Upper lobe of right lung (tissue), 1 donor: ENCODE data around the gene EPHA3. TPM values are rescaled to one million over a fixed set of nuclear protein-coding genes. Genes with fewer than 3 reads are reported as not detected.

ENCODE experiments used
- ATAC-seq: fragments of 200-7000 bp; cut with Tn5 transposase; one replicate; pipeline ENCODE4 v1.9.1; 2020; ENCODE audit warnings: mild to moderate bottlenecking, moderate library complexity
- DNase-seq: peaks from one replicate; pipeline ENCODE4 v3.0.0-alpha.2; 2020
- H3K27ac ChIP-seq: fragments of 200-600 bp; one replicate; pipeline ENCODE4 v1.8.0; 2022
- H3K27me3 ChIP-seq: fragments of 200-600 bp; one replicate; pipeline ENCODE4 v1.8.0; 2022; ENCODE audit warnings: mild to moderate bottlenecking
- H3K36me3 ChIP-seq: fragments of 200-600 bp; one replicate; pipeline ENCODE4 v1.8.0; 2022
- H3K4me1 ChIP-seq: fragments of 200-600 bp; one replicate; pipeline ENCODE4 v1.8.0; 2022
- H3K4me3 ChIP-seq: fragments of 200-600 bp; one replicate; pipeline ENCODE4 v1.8.0; 2022; ENCODE audit warnings: mild to moderate bottlenecking
- H3K9me3 ChIP-seq: fragments of 200-600 bp; one replicate; pipeline ENCODE4 v1.8.0; 2022
- intact Hi-C: fragments of 100-400 bp; cut with DNase I; formaldehyde crosslinking; loops from one replicate; pipeline ENCODE4 v1.11.0; 2022
- total RNA-seq: library from RNA; stranded (reverse); fragmentation: NEBNext Ultra II Directional; extraction: Animal tissue kit (Norgen Biotek cat#: 25700); gene quantifications from one replicate; pipeline ENCODE4 v1.2.1, GENCODE V29; 2021
- TF ChIP-seq, protein P1 (sequence below): fragments of 200-600 bp; IDR thresholded peaks from one replicate; pipeline ENCODE4 v1.8.0; 2022; ENCODE audit warnings: antibody characterized with exemption
- donor health status: DM: no; HTN: yes; CAD: no; lungs with severe emphysema.

Gene EPHA3
- total RNA-seq, 1 donor from 2014 or later, result 5.1 TPM

DNA sequence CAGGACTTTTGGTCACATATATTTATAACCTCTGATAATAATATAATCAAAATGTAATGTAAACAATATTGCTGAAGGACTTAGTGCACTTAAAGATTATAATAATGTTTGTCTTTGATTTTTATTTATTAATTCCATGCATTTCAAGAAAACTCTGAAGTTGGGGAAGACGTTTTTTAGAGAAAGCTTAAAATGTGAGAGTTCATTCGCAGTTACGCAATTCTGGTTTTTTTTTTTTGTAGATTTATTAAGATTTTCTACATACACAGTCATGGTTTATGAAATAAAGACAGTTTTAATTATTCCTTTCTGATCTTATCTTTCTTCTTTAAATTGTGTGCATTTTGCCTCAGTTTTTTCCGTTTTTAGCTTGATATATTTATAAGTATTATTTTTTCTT is 204.7 kb downstream of the EPHA3 start:
- H3K36me3 ChIP-seq, result no peaks in the 10 kb centered on the region
- intact Hi-C loops, result no loop called here
- no peaks in the 10 kb centered on the region for H3K9me3 ChIP-seq
- H3K4me3 ChIP-seq, result no peak overlapping the region
- DNase-seq (no peak), ATAC-seq (no peak)
- TF ChIP-seq, protein P1, sequence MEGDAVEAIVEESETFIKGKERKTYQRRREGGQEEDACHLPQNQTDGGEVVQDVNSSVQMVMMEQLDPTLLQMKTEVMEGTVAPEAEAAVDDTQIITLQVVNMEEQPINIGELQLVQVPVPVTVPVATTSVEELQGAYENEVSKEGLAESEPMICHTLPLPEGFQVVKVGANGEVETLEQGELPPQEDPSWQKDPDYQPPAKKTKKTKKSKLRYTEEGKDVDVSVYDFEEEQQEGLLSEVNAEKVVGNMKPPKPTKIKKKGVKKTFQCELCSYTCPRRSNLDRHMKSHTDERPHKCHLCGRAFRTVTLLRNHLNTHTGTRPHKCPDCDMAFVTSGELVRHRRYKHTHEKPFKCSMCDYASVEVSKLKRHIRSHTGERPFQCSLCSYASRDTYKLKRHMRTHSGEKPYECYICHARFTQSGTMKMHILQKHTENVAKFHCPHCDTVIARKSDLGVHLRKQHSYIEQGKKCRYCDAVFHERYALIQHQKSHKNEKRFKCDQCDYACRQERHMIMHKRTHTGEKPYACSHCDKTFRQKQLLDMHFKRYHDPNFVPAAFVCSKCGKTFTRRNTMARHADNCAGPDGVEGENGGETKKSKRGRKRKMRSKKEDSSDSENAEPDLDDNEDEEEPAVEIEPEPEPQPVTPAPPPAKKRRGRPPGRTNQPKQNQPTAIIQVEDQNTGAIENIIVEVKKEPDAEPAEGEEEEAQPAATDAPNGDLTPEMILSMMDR, result no peak
- no peaks in the 10 kb centered on the region for H3K4me1 ChIP-seq
- H3K27me3 ChIP-seq, result no peaks in the 10 kb centered on the region
- no peak overlapping the region for H3K27ac ChIP-seq

DNA sequence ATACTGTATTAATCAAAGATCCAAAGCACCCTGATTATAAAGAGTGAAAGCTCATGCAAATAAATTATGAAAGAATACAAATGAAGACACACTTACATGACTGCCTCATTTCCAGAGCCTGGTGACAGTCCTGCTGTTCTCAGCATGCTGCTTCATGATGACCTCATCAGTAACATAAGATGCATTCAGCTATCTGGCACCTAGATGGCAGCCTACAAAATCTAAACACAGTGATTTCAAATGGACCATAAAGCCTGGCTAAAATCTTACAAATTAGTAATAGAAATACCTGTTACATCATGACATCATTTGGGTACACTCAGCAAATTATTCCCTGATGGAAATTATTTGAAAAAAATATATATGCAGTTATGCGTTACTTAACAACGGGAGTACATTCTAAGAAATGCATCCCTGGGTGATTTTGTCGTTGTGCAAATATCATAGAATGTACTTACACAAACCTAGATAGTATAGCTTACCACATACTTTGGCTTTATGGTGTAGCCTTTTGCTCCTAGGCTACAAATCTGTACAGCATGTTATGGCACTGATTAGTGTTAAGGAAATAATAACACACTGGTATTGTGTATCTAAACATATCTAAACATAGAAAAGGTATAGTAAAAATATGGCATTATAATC is 207.2 kb downstream of the EPHA3 start:
- H3K4me3 ChIP-seq, result no peak overlapping the region
- H3K27ac ChIP-seq, result no peak overlapping the region
- no peak for ATAC-seq
- DNase-seq, result no peak
- H3K9me3 ChIP-seq, result no peaks in the 10 kb centered on the region
- no peaks in the 10 kb centered on the region for H3K4me1 ChIP-seq
- no peaks in the 10 kb centered on the region for H3K36me3 ChIP-seq
- TF ChIP-seq, protein P1, result no peak
- no peaks in the 10 kb centered on the region for H3K27me3 ChIP-seq
- intact Hi-C loops, result no loop called here

DNA sequence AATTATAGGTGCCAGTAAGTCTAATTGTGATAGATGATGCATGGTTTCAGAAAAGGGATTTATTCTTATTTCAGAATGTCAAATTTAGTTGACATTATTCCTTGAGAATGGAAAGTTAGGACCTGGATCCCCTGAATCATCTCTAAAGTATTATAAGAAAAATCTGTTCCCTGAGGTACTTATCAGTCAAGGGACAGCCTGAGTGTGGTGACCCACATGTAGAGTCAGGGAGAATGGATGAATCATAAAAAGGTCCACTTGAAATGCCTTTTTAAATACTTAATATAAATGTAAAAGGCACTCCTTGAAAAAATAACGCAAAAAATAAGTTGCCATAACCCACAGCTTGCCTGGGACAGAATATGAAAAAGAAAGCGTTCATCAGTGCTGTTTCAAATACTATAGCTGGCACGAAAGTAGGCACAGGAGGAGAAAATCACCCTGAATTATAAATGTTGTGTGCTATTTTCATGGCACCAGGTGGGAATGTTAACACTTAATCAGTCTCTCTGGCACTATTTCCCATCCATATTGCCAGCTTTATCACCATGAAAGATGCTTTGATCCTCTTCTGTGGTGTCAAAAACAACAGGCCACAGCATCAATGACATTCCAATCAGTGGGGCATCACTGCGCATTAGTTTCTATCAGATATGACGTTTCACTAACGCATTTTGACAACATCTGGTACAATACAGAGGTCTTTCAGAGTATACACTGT is 208.5 kb downstream of the EPHA3 start:
- Histone ChIP-seq H3K9me3 (no peaks in the 10 kb centered on the region), H3K4me3 (no peak overlapping the region), H3K27me3 (no peaks in the 10 kb centered on the region), H3K27ac (no peak overlapping the region), H3K36me3 (no peaks in the 10 kb centered on the region), H3K4me1 (no peaks in the 10 kb centered on the region)
- TF ChIP-seq, protein P1, result no peak
- intact Hi-C loops, result no loop called here
- DNase-seq, result no peak
- ATAC-seq, result no peak

DNA sequence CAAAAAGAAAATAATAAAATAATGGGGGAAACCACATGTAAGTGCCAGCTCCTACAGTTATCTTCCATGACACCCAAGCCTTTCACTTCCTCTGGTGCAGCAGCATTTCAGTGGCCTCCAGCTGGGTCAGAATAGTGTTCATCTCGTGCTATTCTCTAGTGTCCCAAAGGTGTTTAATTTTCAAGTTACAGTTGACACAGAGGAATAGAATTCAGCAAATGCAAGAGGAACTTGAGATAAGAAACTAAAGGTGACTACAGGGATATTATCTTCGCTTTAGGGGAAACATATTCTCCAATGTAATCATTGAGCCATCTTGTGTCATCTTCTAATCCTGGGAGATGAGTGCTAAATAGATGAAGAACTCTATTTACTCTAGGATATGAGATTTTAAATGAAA is 212.8 kb downstream of the EPHA3 start:
- H3K4me1 ChIP-seq, result no peaks in the 10 kb centered on the region
- intact Hi-C loops, result no loop called here
- H3K9me3 ChIP-seq, result no peaks in the 10 kb centered on the region
- H3K27ac ChIP-seq, result no peak overlapping the region
- ATAC-seq (no peak), DNase-seq (no peak)
- TF ChIP-seq, protein P1, result no peak
- H3K27me3 ChIP-seq, result no peaks in the 10 kb centered on the region
- H3K4me3 ChIP-seq, result no peak overlapping the region
- no peaks in the 10 kb centered on the region for H3K36me3 ChIP-seq

DNA sequence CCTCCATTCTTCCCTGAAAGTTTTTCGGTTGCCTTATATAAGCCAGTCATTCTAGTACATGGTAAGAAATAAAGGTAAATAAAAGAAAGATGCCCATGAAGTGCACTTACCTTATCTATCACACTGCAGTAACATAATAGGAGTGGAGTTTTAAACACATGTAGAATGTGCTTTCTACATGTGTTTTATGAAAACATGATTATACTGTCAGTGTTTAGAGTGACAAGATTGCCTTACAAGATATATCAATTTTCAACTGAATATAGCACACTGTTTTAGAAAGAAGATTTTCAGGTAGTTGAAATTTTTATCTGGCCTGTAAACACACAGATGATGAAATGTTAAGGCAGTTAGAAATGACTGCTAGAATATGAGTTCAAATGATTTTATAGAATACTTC is 219.6 kb downstream of the EPHA3 start:
- TF ChIP-seq, protein P1, result no peak
- intact Hi-C loops, result no loop called here

More for the DNA sequence above, 219.6 kb downstream of the EPHA3 start:
- H3K27me3 ChIP-seq, result no peaks in the 10 kb centered on the region
- H3K9me3 ChIP-seq, result no peaks in the 10 kb centered on the region
- H3K36me3 ChIP-seq, result no peaks in the 10 kb centered on the region
- DNase-seq (no peak), ATAC-seq (no peak)
- H3K4me3 ChIP-seq, result no peak overlapping the region
- no peaks in the 10 kb centered on the region for H3K4me1 ChIP-seq
- H3K27ac ChIP-seq, result no peak overlapping the region
